HG02678 (cell line): ENCODE results near the gene MED31.
"Not testable (repeated sequence)": the region's sequence is repeated elsewhere in the genome, so short reads cannot be mapped to it uniquely, and the experiment has no call there.

Experiments
- ATAC-seq: cut with Tn5 transposase; IDR thresholded peaks from one replicate; pipeline ENCODE4 v1.9.1; 2021; ENCODE audit warnings: mild to moderate bottlenecking, moderate library complexity; ENCODE audit not compliant: unreplicated experiment

MED31 gene

DNA sequence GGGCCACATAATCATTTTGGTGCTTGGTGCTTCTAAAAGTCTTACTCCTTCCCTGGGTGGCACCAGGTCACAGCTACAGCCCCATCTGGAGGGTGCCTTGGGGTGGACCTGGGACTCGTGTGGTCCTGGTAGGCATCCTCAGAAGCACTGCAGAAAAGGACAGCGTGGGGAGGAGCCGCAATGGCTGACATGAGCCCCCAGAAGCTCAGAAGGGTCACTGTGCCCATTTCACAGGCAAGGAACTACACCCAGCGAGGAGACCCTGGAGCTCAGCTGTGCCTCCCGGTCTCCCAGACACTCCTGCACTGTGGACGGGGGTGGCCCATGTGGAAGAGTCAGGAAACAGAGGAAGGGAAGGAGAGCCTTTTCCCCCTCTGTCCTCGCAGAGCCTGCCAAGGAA lies 26.5 kb upstream of the MED31 start:
- ATAC-seq, result no peak

DNA sequence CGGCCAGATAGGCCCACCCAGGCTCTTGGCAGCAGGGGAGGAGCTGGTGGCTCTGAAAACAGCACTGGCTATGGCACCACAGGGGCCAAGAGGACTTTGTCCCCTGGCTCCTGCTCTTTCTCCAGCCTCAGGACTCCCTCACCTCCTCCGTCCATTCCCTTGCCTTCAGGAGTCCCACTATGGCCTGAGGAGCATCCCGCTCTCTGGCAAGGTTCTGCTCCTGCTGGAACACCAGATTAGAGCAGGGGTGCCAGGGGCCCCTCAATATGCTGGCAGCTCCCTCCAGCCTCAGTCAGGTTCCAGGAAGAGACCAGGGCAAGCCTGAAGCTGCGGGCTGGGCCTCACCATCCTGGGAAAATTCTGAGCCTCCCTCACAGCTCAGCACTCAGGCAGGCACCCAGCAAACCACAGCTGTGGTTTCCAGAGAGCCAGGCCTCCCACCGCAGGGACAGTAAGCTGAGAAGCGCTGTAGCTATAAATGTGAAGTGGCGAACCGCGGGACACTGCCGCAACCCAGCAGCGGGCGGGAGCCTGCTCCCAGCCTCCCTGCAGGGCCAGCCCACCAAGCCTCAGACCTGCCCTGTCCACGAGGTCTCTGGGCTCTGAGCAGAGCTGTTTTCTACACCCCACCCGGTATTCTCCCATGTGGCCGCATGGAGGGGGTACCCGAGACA lies 25.9 kb upstream of the MED31 start:
- no peak for ATAC-seq

DNA sequence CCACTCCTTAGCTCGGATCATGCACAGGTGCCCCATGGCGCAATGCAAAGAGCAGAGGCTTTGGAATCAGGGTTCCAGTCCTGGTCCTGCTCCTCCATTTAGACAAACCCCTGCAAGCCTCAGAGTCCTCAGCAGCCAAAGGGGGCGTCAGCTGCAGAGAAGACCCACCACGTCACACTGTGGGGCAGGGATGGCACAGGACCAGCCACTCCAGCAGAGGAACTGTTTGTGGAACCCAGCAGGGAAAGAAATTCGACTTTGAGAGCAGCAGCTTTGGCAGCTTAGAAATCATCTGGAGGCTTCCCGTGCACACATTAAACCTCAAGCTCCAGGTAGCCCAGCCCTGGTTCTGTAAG lies 25.4 kb upstream of the MED31 start:
- ATAC-seq, result no peak

GRCh38 chr17:6675201-6675825 lies 23.9 kb upstream of the MED31 start:
- ATAC-seq, result no peak

- no peak for ATAC-seq
These were observed 23.2 kb upstream of the MED31 start for GRCh38 chr17:6674586-6674985.

DNA sequence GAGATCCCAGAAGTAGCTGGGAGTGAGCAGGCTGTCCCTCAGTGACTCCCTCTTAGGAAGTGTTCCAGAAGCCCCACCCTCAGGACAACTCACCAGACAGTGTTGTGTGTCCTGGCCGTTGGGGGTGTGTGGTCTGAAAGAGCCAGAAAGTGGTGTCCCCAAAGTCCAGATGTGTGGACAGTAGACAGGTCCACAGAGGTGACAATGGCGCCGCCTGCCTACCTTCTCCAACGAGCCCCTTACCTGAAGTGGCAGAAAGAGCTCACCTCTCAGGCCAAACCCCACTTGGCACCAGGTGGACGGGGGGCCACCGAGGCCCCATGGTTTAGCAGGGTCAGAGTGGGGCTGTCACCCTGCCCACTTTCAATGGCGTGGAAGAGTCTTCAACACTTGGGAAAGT lies 20.0 kb upstream of the MED31 start:
- ATAC-seq, result no peak

DNA sequence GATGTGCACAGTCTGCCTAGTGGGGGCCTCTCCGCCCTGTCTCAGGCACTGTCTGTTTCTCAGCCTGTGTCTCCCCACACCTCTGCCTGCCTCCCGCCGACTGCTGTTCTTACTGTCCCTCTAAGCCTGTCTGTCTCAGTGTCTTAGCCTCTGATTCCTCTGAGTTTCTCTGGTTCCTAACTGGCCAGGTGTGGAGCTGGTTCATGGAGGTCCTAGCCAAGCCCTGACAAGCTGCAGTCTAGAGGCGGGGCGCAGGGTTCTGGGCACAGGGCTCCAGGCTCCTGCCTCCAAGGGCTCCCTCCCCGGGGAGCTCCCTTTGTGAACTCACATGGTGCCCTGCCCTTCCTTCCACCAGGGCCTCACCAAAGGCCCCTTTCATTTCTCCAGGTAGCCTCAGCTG lies 19.6 kb upstream of the MED31 start:
- ATAC-seq, result no peak

DNA sequence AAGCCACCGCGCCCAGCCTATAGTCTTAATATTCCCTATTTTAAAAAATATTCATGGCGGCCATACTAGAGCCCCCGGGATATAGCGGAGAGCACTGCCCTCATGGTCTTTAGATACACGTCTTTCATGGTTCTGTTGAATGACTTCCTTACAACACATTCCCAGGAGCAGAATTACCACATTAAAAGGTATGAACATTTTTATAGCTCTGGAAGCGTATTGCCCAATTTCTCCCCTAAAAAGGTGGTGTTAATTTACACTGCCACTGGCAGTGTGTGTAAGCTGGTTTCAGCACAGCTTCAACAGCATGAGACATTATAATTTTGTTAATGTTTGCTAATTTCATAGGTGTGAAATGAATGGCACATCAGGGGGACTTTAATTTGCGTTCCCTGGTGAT lies 19.2 kb upstream of the MED31 start:
- no peak for ATAC-seq

- no peak for ATAC-seq
These were observed 18.2 kb upstream of the MED31 start for GRCh38 chr17:6669479-6670212.

DNA sequence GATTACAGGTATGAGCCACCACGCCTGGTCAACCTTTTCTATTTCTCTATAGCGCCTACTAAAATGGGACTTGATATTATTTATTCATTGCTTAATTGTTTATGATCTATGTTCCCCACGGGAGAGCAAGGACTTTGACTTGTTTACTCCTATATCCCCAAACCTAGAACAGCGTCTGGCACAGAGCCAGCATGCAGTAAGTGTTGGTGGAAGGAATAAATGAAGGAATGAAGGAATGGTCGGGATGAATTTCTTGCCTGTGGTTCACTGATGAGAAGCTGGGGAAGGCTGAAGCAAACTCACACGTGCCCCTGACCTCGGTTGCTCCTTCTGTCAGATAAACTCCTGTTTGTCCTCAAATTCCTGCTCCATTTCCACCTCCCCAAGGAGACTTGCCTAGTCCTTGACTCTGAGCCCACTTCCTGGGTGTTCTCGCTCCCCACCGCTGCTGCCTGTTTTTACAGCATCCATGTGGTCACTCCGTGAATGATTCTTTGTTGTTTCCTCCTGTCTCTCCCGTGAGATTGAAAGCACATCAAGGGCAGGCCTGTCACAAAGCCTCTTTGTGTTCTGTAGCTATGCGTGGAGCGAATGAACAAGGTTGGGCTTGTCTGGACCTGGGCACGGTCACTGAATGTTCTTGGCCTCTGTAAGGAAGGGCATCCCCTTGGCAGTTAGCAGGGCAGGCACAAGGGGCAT lies 17.5 kb upstream of the MED31 start:
- ATAC-seq, result no peak

DNA sequence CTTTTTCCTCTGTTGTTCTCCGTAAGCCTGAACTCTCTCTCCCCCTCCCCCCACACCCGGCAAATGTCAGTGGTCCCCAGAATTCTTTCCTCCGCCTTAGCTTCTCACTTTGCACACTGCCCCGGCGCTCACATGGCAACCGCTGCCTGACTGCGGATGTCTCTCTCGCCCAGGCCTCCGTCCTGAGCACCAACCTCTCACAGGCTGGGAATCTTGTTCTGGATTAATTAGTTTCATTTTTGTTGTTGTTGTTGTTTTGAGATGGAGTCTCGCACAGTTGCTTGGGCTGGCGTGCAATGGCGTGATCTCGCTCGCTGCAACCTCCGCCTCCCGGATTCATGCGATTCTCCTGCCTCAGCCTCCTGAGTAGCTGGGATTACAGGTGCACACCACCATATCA lies 16.8 kb upstream of the MED31 start:
- ATAC-seq, result no peak

DNA sequence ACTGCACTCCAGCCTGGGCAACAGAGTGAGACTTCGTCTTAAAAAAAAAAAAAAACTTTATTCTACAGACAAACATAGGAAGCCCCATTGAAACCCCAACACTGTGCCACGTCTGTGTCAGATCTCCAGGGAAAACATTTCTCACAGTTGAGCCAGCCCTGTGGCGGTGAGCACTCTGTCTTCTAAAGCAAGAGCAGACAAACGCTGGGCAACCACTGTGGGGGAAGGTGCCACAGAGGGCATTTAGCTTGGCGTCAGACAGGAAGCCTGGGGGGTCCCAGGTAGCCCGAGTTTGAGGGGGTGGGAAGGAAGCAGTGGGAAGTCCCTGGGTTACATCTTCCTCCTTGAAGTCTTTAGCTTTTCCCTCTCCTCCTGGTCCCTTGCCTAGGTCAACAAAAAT lies 16.1 kb upstream of the MED31 start:
- ATAC-seq, result no peak

DNA sequence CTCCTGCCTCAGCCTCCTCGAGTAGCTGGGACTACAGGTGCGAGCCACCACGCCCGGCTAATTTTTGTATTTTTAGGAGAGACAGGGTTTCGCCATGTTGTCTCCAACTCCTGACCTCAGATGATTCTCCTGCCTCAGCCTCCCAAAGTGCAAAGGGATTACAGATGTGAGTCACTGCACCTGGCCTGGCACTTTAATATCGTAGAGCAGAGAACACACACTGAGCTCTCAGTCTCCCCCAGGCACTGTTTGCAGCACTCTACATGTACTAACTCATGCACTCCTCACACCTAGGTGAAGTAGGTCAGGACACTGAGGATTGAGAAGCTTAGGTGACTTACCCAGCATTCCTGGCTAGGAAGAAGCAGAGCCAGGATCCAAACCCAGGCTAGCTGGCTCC lies 15.2 kb upstream of the MED31 start:
- ATAC-seq, result no peak

GRCh38 chr17:6666077-6666521 lies 14.7 kb upstream of the MED31 start:
- no peak for ATAC-seq

- not testable (repeated sequence) for ATAC-seq
These were observed 11.8 kb upstream of the MED31 start for GRCh38 chr17:6663200-6663599.

DNA sequence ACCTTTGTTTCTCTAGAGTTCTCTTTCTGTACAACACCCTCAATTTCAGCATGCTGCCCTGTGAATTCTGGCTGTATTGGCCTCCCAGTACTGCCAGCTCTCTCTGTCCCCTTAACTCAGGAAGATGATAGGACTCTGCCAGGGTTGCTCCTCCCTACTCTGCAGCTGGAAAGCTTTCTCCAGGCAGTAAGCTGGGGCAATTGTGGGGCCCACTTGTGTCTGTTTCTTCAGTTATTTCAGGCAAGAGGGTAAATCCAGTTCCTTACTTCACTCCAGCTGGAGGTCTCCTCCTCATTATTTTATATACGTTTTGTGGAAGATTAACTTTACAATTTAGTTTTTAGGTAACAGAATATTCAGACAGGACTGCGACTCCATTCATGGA lies 10.1 kb upstream of the MED31 start:
- ATAC-seq, result no peak

GRCh38 chr17:6660805-6661463 lies 9.5 kb upstream of the MED31 start:
- peak; percentile 74 for ATAC-seq

GRCh38 chr17:6660101-6660500 lies 8.7 kb upstream of the MED31 start:
- no peak for ATAC-seq

DNA sequence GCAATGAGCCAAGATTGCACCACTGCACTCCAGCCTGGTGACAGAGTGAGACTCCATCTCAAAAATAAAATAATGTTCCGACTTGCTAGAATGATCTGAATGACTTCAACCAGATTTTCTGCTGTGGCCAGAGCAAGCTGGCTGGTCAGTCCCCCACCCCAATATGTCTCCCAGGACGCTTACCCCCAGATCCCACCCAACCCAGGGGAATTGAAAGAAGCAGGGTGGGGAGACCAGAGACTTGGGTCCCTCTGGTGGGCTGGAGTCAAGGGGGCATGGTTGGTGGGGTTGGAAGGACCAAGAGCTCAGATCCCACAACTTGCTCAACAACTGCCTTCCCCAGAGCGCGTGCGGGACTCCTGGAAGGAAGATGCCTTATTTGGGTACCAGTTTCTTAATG lies 7.0 kb upstream of the MED31 start:
- ATAC-seq, result not testable (repeated sequence)

- ATAC-seq, result no peak
These were observed 6.4 kb upstream of the MED31 start for GRCh38 chr17:6657633-6658287.
